SK-N-SH (cell line): Measurements from ENCODE around the gene SMC1A.

Experiments
- CTCF ChIP-seq: fragments of 200-600 bp; sonication (generic); IDR thresholded peaks from 2 replicates; pipeline ENCODE4 v1.6.1; 2017; ENCODE audit warnings: antibody characterized with exemption, mild to moderate bottlenecking, moderate library complexity
- ELF1 ChIP-seq: IDR thresholded peaks from 2 replicates; pipeline ENCODE4 v1.4.0; 2012
- EP300 ChIP-seq, 2 experiments: IDR thresholded peaks; 2 replicates each; pipeline versions ENCODE4 v1.4.0 to v1.6.1; 2012; ENCODE audit warnings: borderline replicate concordance in 1 of 2, low read depth in 1 of 2, low read length in 1 of 2
- MAX ChIP-seq: IDR thresholded peaks from 2 replicates; pipeline ENCODE4 v1.4.0; 2012; ENCODE audit warnings: low read depth
- NFIC ChIP-seq: IDR thresholded peaks from 2 replicates; pipeline ENCODE4 v1.4.0; 2012; ENCODE audit warnings: borderline replicate concordance
- RXRA ChIP-seq: IDR thresholded peaks from 2 replicates; pipeline ENCODE4 v1.4.0; 2012; ENCODE audit warnings: low read depth, mild to moderate bottlenecking, borderline replicate concordance
- TAF1 ChIP-seq: IDR thresholded peaks from 2 replicates; pipeline ENCODE4 v1.6.1; 2012; ENCODE audit warnings: low read depth, mild to moderate bottlenecking, low read length, moderate library complexity, borderline replicate concordance
- USF2 ChIP-seq: fragments of 150-350 bp; IDR thresholded peaks from 2 replicates; pipeline ENCODE4 v1.6.1; 2017; ENCODE audit warnings: antibody characterized with exemption, low read length, low read depth, borderline replicate concordance
- YY1 ChIP-seq: IDR thresholded peaks from 2 replicates; pipeline ENCODE4 v1.4.0; 2012; ENCODE audit warnings: low read depth, mild to moderate bottlenecking

- TF ChIP-seq CTCF, result peak; percentile 70
- TF ChIP-seq TAF1, result no peak
- TF ChIP-seq MAX, result no peak
- TF ChIP-seq ELF1, result no peak
- TF ChIP-seq RXRA, result no peak
- TF ChIP-seq YY1, result no peak
- no peak for TF ChIP-seq NFIC
- no peak for TF ChIP-seq USF2
- TF ChIP-seq EP300 (IDR thresholded peaks at IDR 0.05; ENCODE audit: borderline replicate concordance in 1 of 2, low read depth in 1 of 2, low read length in 1 of 2), result no peak
Observed at GRCh38 chrX:53445977-53446376, 23.5 kb upstream of the SMC1A start.
